K562 (cell line): Measurements from ENCODE around the gene EWSR1. TPM values are rescaled to one million over a fixed set of nuclear protein-coding genes. Genes with fewer than 3 reads are reported as not detected.

Experiments used
- ATAC-seq: fragments of 200-7000 bp; cut with Tn5 transposase; 3 replicates; pipeline ENCODE4 v1.9.1; 2020; ENCODE audit warnings: moderate library complexity
- BruUV-seq: library from RNA; stranded (reverse); fragments of 400-500 nt; replicated peaks from 2 replicates; lab custom pipeline; 2021; lab: Mats Ljungman, UMichigan
- CTCF ChIA-PET: fragments of 300-600 bp; formaldehyde crosslinking; extraction: SDS; loops from one replicate; lab custom pipeline; 2021; ENCODE audit warnings: low intra/inter-chr PET ratio; lab: Yijun Ruan, JAX
- POLR2A ChIA-PET: fragments of 300-600, 350-650 bp; sonication (Branson Sonifier 250); formaldehyde crosslinking; extraction: SDS; loops from one replicate; lab custom pipeline; 2021; ENCODE audit warnings: antibody characterized with exemption, inconsistent platforms; lab: Yijun Ruan, JAX
- DNase-seq, 4 experiments: peaks; one replicate each; pipeline versions ENCODE4 v3.0.0 to v3.0.0-alpha.2; 2011 to 2018; ENCODE audit warnings: low spot score in 3 of 4, mixed read lengths in 3 of 4; ENCODE audit errors: extremely low read depth in 1 of 4
- FAIRE-seq: peaks from 2 replicates; lab custom pipeline; 2011; peaks lifted over from hg19 to GRCh38; lab: Jason Lieb, UNC
- H2AFZ ChIP-seq: 2 replicates; pipeline ENCODE4 v1.6.0; 2011; ENCODE audit warnings: low read depth, low read length, control low read depth, inconsistent platforms
- H3K27ac ChIP-seq: fragments of 200-600 bp; 3 replicates; pipeline ENCODE4 v1.8.0; 2011; ENCODE audit warnings: low read depth, mild to moderate bottlenecking, control low read depth, inconsistent platforms, low read length, moderate library complexity, mixed read lengths; ENCODE audit errors: extremely low read depth
- H3K27me3 ChIP-seq, 2 experiments: fragments of 300-600 bp in 1 of 2; 2 replicates in 1 of 2; 3 replicates in 1 of 2; pipeline versions ENCODE4 v1.6.0 to v1.8.0; 2011; ENCODE audit warnings: inconsistent platforms in 2 of 2, low read length in 2 of 2, mild to moderate bottlenecking in 1 of 2, mixed read lengths in 1 of 2, moderate library complexity in 1 of 2; ENCODE audit not compliant: control insufficient read depth in 2 of 2, insufficient read depth in 2 of 2
- H3K36me3 ChIP-seq: fragments of 300-600 bp; 3 replicates; pipeline ENCODE4 v1.8.0; 2011; ENCODE audit warnings: mild to moderate bottlenecking, low read length, inconsistent platforms; ENCODE audit not compliant: control insufficient read depth, insufficient read depth
- H3K4me1 ChIP-seq, 2 experiments: fragments of 200-600 bp in 1 of 2; replicated peaks in 1 of 2; 2 replicates in 1 of 2; 3 replicates in 1 of 2; pipeline versions ENCODE4 v1.5.1 to v1.8.0; 2011; ENCODE audit warnings: inconsistent platforms in 2 of 2, low read length in 2 of 2, mild to moderate bottlenecking in 1 of 2, mixed read lengths in 1 of 2, moderate library complexity in 1 of 2; ENCODE audit not compliant: control insufficient read depth in 2 of 2, insufficient read depth in 2 of 2
- H3K4me2 ChIP-seq: 2 replicates; pipeline ENCODE4 v1.6.1; 2011; ENCODE audit warnings: low read length, control low read depth, inconsistent platforms, mixed read lengths; ENCODE audit not compliant: insufficient read depth
- H3K4me3 ChIP-seq: fragments of 200-600 bp; sonication (generic), shearing (Covaris generic); 2 replicates; pipeline ENCODE4 v1.5.1; 2016; ENCODE audit warnings: control low read depth, inconsistent platforms
- H3K79me2 ChIP-seq: fragments of 200-600 bp; 3 replicates; pipeline ENCODE4 v1.8.0; 2011; ENCODE audit warnings: low read length, inconsistent platforms; ENCODE audit not compliant: control insufficient read depth, insufficient read depth
- H3K9ac ChIP-seq, 2 experiments: 2 replicates each; pipeline versions ENCODE4 v1.6.0 to v1.6.1; 2011; ENCODE audit warnings: low read depth in 2 of 2, low read length in 2 of 2, control low read depth in 1 of 2, inconsistent platforms in 1 of 2, mild to moderate bottlenecking in 1 of 2, mixed read lengths in 1 of 2; ENCODE audit not compliant: insufficient read depth in 1 of 2
- H3K9me1 ChIP-seq: one replicate; pipeline ENCODE4 v1.6.0; 2011; ENCODE audit warnings: inconsistent platforms, mild to moderate bottlenecking, low read length, moderate library complexity; ENCODE audit not compliant: control insufficient read depth, insufficient read depth
- H3K9me3 ChIP-seq: replicated peaks from 2 replicates; pipeline ENCODE4 v1.5.1; 2011; ENCODE audit warnings: low read depth, low read length, inconsistent platforms; ENCODE audit not compliant: control insufficient read depth, insufficient read depth
- H4K20me1 ChIP-seq: replicated peaks from 2 replicates; pipeline ENCODE4 v1.6.1; 2011; ENCODE audit warnings: low read length, inconsistent platforms, mixed read lengths; ENCODE audit not compliant: control insufficient read depth, insufficient read depth
- NCOA6 ChIP-seq: fragments of 450-650 bp; IDR thresholded peaks from 2 replicates; pipeline ENCODE4 v1.6.1; 2017; ENCODE audit warnings: mild to moderate bottlenecking
- POLR2G ChIP-seq: fragments of 200-400 bp; formaldehyde crosslinking; IDR thresholded peaks from 2 replicates; pipeline ENCODE4 v1.6.1; 2017; ENCODE audit warnings: low read depth, mild to moderate bottlenecking, antibody characterized with exemption, low read length, moderate library complexity
- SNRNP70 ChIP-seq: fragments of 200-400 bp; formaldehyde crosslinking; optimal IDR thresholded peaks from 2 replicates; pipeline ENCODE3; 2017; ENCODE audit warnings: low read depth, low read length
- STAT5A ChIP-seq: IDR thresholded peaks from 2 replicates; pipeline ENCODE4 v1.6.1; 2012; ENCODE audit warnings: low read length, inconsistent platforms, borderline replicate concordance
- ZBTB26 ChIP-seq: fragments of 450-650 bp; formaldehyde crosslinking; IDR thresholded peaks from 2 replicates; pipeline ENCODE4 v1.4.0; 2022; ENCODE audit warnings: missing genetic modification characterization
- WGBS: fragments of 100-300 bp; shearing (Covaris generic); methylation state at CpG from one replicate; pipeline ENCODE4 v1.1.6; 2016; ENCODE audit warnings: low coverage, mixed read lengths; ENCODE audit not compliant: insufficient coverage; ENCODE audit errors: missing lambda C conversion rate; 5-methylcytosine and 5-hydroxymethylcytosine counted together
- in situ Hi-C: fragments of 300-500 bp; cut with MboI; formaldehyde crosslinking; loops from 4 replicates; pipeline ENCODE4 v1.15.0; 2018; ENCODE audit warnings: inconsistent platforms, mixed read lengths
- intact Hi-C: fragments of 100-400 bp; cut with micrococcal nuclease; formaldehyde crosslinking; loops from 2 replicates; pipeline ENCODE4 v1.14.2; 2022
- polyA plus RNA-seq, 8 experiments: library from polyadenylated mRNA; depleted of rRNA in 4 of 8; stranded (reverse) in 5 of 8; unstranded in 3 of 8; fragments of >200 nt; fragmentation: Nextera tagmentation in 2 of 8; fragmentation: Illumina TruSeq in 1 of 8; extraction: Ambion mirVana in 2 of 8; extraction: Trizol in 1 of 8; gene quantifications; 2 replicates each; pipeline versions ENCODE4 v1.2.1 to v1.2.3, GENCODE V29; 2011 to 2014; ENCODE audit warnings: inconsistent platforms in 1 of 8, missing spikeins in 1 of 8
- total RNA-seq, 7 experiments: library from RNA; depleted of rRNA in 6 of 7; stranded (reverse); fragments of >200 nt in 6 of 7; fragmentation: Illumina TruSeq in 2 of 7; extraction: Trizol in 2 of 7; gene quantifications; 2 replicates each; pipeline versions ENCODE4 v1.2.1 to v1.2.3, GENCODE V29; 2011 to 2021; ENCODE audit warnings: low replicate concordance in 1 of 7

The EWSR1 gene
- total and polyA plus RNA-seq, 9 of the 15 experiments (the other 6 are each of a cell fraction or from before 2014, with no cell fraction given), result 83.3 to 450 (median 239) TPM

GRCh38 chr22:29314537-29315285 lies 46.6 kb downstream of the EWSR1 start:
- TF ChIP-seq POLR2G, result 0 out of 2 replicates have a peak, but pooled peaks have one; percentile 29
- peak; percentile 45; the same call in 1 of the 2 replicates for TF ChIP-seq NCOA6
- no peak for TF ChIP-seq STAT5A
- no peak for TF ChIP-seq SNRNP70
- no peak for TF ChIP-seq ZBTB26
- H3K4me2 ChIP-seq, result no peak overlapping the region
- no peaks in the 10 kb centered on the region for H3K9me1 ChIP-seq
- ATAC-seq, result no peak
- FAIRE-seq, result no peak
- H3K27me3 ChIP-seq, result no peaks in the 10 kb centered on the region
- no peak overlapping the region for H2AFZ ChIP-seq
- ChIA-PET CTCF (no interaction called here), POLR2A (no interaction called here)
- WGBS, result 47% methylated on average over 17 of the region's 69 CpGs
- no TSS peak for BruUV-seq
- no peaks in the 10 kb centered on the region for H4K20me1 ChIP-seq
- H3K27ac ChIP-seq, result no peak overlapping the region
- H3K4me1 ChIP-seq, result peaks cover 7 to 52% of the 10 kb centered on the region in 2 experiments; a peak in 4 of 5 replicates
- no peaks in the 10 kb centered on the region for H3K9me3 ChIP-seq
- no peak overlapping the region for H3K4me3 ChIP-seq
- H3K9ac ChIP-seq, result peak overlapping the region in 1 of 2 experiments; percentile 35; a peak in 2 of 4 replicates
- H3K36me3 ChIP-seq, result 0 out of 3 replicates have a peak, but pooled peaks cover 5% of the 10 kb centered on the region
- intact Hi-C loops (no loop called here), in situ Hi-C loops (no loop called here)
- no peak for DNase-seq
- H3K79me2 ChIP-seq, result no peaks in the 10 kb centered on the region
